PC-3 (cell line): ENCODE measurements around the gene FARS2.

ENCODE experiments used
- CTCF ChIP-seq: fragments of 300-600 bp; sonication (generic); conservative IDR thresholded peaks from 2 replicates; pipeline ENCODE4 v1.5.1; 2017; ENCODE audit warnings: antibody characterized with exemption, low read depth, mild to moderate bottlenecking, low read length
- EZH2 ChIP-seq: fragments of 300-600 bp; sonication (generic); IDR thresholded peaks from one replicate; pipeline ENCODE4 v1.6.1; 2017; ENCODE audit warnings: antibody characterized with exemption, mild to moderate bottlenecking, low read length; ENCODE audit not compliant: unreplicated experiment

- TF ChIP-seq CTCF (no peak), EZH2 (no peak)
These were observed 267.7 kb downstream of the FARS2 start for GRCh38 chr6:5529015-5529414.
